Motor neuron (in vitro differentiated cells): Measurements from ENCODE around the gene GIMAP2. TPM values are rescaled to one million over a fixed set of nuclear protein-coding genes. Genes with fewer than 3 reads are reported as not detected.
A peak's percentile ranks its signal among the peaks of the same experiment; 100 is the strongest.

Experiments used
- ATAC-seq, 8 experiments: fragments of 200-7000 bp; cut with Tn5 transposase; replicated peaks in 6 of 8; 2 replicates each; pipeline ENCODE4 v1.8.0; 2021; ENCODE audit warnings: mild to moderate bottlenecking in 8 of 8, moderate library complexity in 8 of 8
- H3K27ac ChIP-seq, 2 donors: fragments of 250-450 bp; sonication (Bioruptor Pico); 2 replicates each; pipeline ENCODE4 v1.9.0; 2021; ENCODE audit warnings: antibody characterized with exemption in 2 of 2, mild to moderate bottlenecking in 2 of 2, moderate library complexity in 1 of 2
- H3K4me1 ChIP-seq, 2 donors: fragments of 250-450 bp; sonication (Bioruptor Pico); replicated peaks in 1 of 2; 2 replicates each; pipeline ENCODE4 v1.6.1; 2021; ENCODE audit warnings: antibody characterized with exemption in 2 of 2, mild to moderate bottlenecking in 2 of 2, moderate library complexity in 1 of 2
- H3K4me3 ChIP-seq, 5 donors: fragments of 250-450 bp; sonication (Bioruptor Pico); 2 replicates each; pipeline ENCODE4 v1.9.0; 2021; ENCODE audit warnings: antibody characterized with exemption in 5 of 5, mild to moderate bottlenecking in 5 of 5, moderate library complexity in 4 of 5
- WGBS, 10 experiments: fragments of 450-650 bp; shearing (Covaris generic); methylation state at CpG; one replicate each; pipeline ENCODE4 v1.0.0; 2022; 5-methylcytosine and 5-hydroxymethylcytosine counted together
- in situ Hi-C, 9 experiments: fragments of 400-800 bp; cut with MboI; loops; one replicate each; pipeline ENCODE4 v1.15.0; 2021; ENCODE audit warnings: low sequenced_read_pairs in 9 of 9, low pct_unique_long_range_greater_than_20kb in 2 of 9; ENCODE audit not compliant: unreplicated experiment in 9 of 9
- total RNA-seq, 8 experiments: library from RNA; unstranded; fragments of 300-600 nt; gene quantifications; 2 replicates each; pipeline versions ENCODE4 v1.2.3 to v1.2.4, GENCODE V29; 2022

GIMAP2 gene
- total RNA-seq, 8 experiments from 2014 or later: 0.13 to 3.3 (median 0.97) TPM; not detected in 2

DNA sequence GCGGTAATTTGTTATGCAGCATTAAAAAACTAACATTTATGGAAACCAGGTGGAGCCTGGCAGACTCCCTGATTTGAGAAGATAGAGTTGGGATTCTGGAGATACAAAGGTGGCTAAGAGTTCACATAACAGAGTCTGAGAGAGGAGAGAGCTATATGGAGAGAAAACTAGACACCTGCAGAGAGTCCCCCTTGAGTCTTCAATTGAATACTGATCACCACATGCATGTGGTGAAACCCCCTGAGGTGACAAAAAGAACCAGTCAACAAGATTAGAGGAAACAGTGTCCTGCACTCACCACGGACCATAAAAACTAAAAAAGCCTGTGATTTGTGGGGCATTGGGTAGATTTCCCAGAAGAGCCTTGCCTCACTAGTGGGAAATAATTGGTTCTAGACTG is 10.1 kb downstream of the GIMAP2 start:
- Histone ChIP-seq H3K27ac (no peak overlapping the region), H3K4me3 (no peak overlapping the region), H3K4me1 (no peaks in the 10 kb centered on the region)
- 0 to 75% (median 40%) methylated on average over 1 to 2 of the region's 2 CpGs; no CpG with 5 or more reads in 4 of the 10 experiments for WGBS, 10 experiments
- no peak for ATAC-seq
- in situ Hi-C loops: no loop called here

DNA sequence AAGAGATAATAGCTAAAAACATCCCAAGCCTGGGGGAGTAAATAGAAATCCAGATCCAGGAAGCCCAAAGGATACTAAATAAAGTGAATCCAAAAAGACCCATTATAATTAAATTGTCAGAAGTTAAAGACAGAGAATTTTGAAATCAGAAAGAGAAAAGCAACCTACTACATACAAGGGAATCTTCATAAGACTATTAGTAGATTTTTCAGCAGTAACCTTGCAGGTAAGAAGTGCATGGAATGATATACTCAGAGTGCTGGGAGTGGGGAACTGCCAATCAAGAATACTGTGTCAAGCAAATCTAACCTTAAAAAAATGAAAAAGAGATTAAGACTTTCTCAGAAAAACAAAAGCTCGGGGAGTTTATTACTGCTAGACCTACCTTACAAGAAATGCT is 17.7 kb downstream of the GIMAP2 start:
- ATAC-seq: no peak
- WGBS, 10 experiments: 0 to 100% (median 50%) methylated on average over 1 of the region's 1 CpG; no CpG with 5 or more reads in 1 of the 10 experiments
- no peak overlapping the region for H3K27ac ChIP-seq
- in situ Hi-C loops: no loop called here
- no peak overlapping the region for H3K4me3 ChIP-seq
- H3K4me1 ChIP-seq: no peaks in the 10 kb centered on the region

GRCh38 chr7:150715293-150715692 is 29.8 kb downstream of the GIMAP2 start:
- in situ Hi-C loops: no loop called here
- H3K4me3 ChIP-seq: no peak overlapping the region
- no peaks in the 10 kb centered on the region for H3K4me1 ChIP-seq
- 20 to 100% (median 67%) methylated on average over 1 to 4 of the region's 4 CpGs; no CpG with 5 or more reads in 5 of the 10 experiments for WGBS, 10 experiments
- no peak for ATAC-seq
- no peak overlapping the region for H3K27ac ChIP-seq

- Histone ChIP-seq H3K4me1 (no peaks in the 10 kb centered on the region), H3K4me3 (no peak overlapping the region), H3K27ac (no peak overlapping the region)
- ATAC-seq: no peak
- 0 to 67% (median 40%) methylated on average over 1 to 3 of the region's 4 CpGs; no CpG with 5 or more reads in 3 of the 10 experiments for WGBS, 10 experiments
- in situ Hi-C loops: no loop called here
Observed at GRCh38 chr7:150715738-150716137, 30.2 kb downstream of the GIMAP2 start.

GRCh38 chr7:150716368-150716767 is 30.9 kb downstream of the GIMAP2 start, which contains the start of gene GIMAP1:
GIMAP1 (plus strand) TSS chr7:150716613; CDS start chr7:150719048, 2,435 bp downstream.
- H3K4me3 ChIP-seq: no peak within 1 kb of the TSS
- WGBS, 10 experiments: 0 to 80% (median 58%) methylated on average over 1 to 4 of the region's 5 CpGs; no CpG with 5 or more reads in 3 of the 10 experiments
- in situ Hi-C loops: no loop called here
- no peaks in the 10 kb centered on the region for H3K4me1 ChIP-seq
- no peak within 1 kb of the TSS for H3K27ac ChIP-seq
- no peak for ATAC-seq

GRCh38 chr7:150716939-150717338 is 31.4 kb downstream of the GIMAP2 start:
- 0 to 91% (median 57%) methylated on average over 1 to 4 of the region's 4 CpGs; no CpG with 5 or more reads in 3 of the 10 experiments for WGBS, 10 experiments
- H3K27ac ChIP-seq: no peak overlapping the region
- no peaks in the 10 kb centered on the region for H3K4me1 ChIP-seq
- no peak for ATAC-seq
- no peak overlapping the region for H3K4me3 ChIP-seq
- in situ Hi-C loops: no loop called here

DNA sequence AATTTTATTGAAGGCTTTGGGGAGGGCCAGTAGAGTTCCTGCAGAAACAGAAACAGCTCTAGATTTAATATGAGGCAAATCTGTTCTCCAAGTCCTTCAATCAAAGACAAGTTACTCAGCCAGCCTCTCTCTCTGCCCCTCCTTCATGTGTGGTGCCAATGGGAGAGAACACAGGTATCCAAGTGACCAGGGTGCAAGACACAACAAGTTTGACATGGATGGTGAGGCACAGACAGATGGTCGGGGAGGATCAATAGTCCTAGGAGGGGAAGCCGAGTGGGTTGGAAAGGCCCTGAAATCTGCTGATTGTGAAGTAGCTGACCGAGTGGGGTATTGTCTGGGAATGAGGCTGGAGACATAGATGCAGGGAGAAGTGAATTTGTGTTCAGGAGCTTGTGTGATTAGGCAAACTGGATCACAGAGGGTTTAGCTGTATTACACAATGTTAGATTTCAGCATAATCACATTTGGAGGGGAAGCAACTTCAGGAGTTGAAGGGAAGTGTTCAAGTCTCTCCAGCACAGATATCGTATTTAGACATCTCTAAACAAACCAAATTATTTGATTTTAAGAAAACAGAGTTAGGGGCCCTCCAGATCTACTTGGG is 32.4 kb downstream of the GIMAP2 start:
- no peak overlapping the region for H3K27ac ChIP-seq
- no peak for ATAC-seq
- no peak overlapping the region for H3K4me3 ChIP-seq
- in situ Hi-C loops: no loop called here
- 0 to 76% (median 40%) methylated on average over 1 to 4 of the region's 4 CpGs; no CpG with 5 or more reads in 1 of the 10 experiments for WGBS, 10 experiments
- no peaks in the 10 kb centered on the region for H3K4me1 ChIP-seq

GRCh38 chr7:150719436-150719835 is 33.9 kb downstream of the GIMAP2 start:
- 66 to 83% (median 69%) methylated on average over 2 to 3 of the region's 4 CpGs; no CpG with 5 or more reads in 5 of the 10 experiments for WGBS, 10 experiments
- Histone ChIP-seq H3K4me3 (no peak overlapping the region), H3K27ac (no peak overlapping the region), H3K4me1 (no peaks in the 10 kb centered on the region)
- ATAC-seq: no peak
- in situ Hi-C loops: no loop called here

DNA sequence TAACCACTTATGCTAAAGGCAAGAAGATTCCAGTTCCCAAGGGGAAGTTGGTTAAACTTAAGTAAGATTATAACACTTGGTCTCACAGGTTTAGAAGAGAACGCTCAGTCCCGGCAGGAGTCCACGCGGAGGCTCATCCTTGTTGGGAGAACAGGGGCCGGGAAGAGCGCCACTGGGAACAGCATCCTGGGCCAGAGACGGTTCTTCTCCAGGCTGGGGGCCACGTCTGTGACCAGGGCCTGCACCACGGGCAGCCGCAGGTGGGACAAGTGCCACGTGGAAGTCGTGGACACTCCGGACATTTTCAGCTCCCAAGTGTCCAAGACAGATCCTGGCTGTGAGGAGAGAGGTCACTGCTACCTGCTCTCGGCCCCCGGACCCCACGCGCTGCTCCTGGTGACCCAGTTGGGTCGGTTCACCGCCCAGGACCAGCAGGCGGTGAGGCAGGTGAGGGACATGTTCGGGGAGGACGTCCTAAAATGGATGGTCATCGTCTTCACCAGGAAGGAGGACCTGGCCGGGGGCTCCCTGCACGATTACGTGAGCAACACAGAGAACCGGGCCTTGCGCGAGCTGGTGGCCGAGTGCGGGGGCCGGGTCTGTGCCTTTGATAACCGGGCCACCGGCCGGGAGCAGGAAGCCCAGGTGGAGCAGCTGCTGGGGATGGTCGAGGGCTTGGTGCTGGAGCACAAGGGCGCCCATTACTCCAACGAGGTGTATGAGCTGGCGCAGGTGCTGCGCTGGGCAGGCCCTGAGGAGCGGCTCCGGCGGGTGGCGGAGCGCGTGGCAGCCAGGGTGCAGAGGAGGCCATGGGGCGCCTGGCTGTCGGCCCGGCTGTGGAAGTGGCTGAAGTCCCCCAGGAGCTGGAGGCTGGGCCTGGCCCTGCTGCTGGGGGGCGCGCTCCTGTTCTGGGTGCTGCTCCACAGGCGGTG is 34.7 kb downstream of the GIMAP2 start:
- H3K27ac ChIP-seq: no peak overlapping the region
- no peaks in the 10 kb centered on the region for H3K4me1 ChIP-seq
- no peak for ATAC-seq
- in situ Hi-C loops: no loop called here
- WGBS, 10 experiments: 32 to 93% (median 90%) methylated on average over 2 to 28 of the region's 52 CpGs; no CpG with 5 or more reads in 5 of the 10 experiments
- H3K4me3 ChIP-seq: no peak overlapping the region

DNA sequence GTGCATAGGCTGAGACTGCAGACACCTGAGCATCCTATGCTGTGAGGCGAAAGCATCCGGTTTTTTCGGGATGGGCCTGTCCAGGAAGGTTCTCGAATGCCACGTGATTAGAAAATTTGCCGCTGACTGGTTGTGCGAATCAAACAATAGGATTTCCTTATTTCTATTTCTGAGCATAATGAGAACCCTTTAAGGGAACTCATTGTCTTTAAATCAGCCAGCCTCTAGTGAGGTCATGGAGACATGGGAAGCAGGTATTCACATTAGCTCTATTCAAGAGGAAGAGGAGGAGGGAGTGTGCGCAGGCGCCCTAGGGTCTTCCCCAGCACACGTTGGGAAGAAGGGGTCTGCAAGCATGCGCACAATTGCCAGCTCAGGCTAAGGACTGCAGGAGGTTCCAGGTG is 36.5 kb downstream of the GIMAP2 start:
- WGBS, 10 experiments: 40 to 95% (median 78%) methylated on average over 1 to 8 of the region's 11 CpGs; no CpG with 5 or more reads in 2 of the 10 experiments
- in situ Hi-C loops: no loop called here
- Histone ChIP-seq H3K4me1 (no peaks in the 10 kb centered on the region), H3K27ac (no peak overlapping the region), H3K4me3 (no peak overlapping the region)
- ATAC-seq: no peak

DNA sequence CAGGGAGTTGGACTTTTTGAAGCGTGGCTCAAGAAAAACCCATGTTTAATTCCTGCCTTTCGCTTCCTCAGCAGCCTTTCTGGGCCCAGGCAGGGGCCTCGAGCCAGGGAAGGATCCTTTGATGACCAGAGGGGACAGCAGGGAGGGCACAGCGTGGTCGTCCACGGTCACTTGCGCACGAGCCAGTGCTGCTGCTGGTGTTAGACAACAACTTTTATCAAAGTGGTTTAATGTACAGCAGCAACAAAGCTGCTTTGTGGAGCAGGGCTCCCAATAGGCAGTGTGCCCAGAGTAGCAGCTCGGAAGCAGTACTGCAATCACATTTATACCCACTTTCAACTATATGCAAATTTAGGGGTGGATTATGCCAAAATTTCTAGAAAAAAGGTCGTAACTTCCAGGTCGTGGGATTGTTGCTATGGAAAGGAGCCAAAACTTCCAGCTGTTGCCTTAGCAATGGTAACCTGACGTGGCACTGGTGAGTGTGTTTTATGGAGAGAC is 37.0 kb downstream of the GIMAP2 start:
- H3K4me1 ChIP-seq: no peaks in the 10 kb centered on the region
- ATAC-seq: peak in 1 of 8 experiments; percentile 22
- H3K4me3 ChIP-seq: no peak overlapping the region
- in situ Hi-C loops: no loop called here
- WGBS, 10 experiments: 4 to 88% (median 64%) methylated on average over 2 to 12 of the region's 12 CpGs; no CpG with 5 or more reads in 2 of the 10 experiments
- H3K27ac ChIP-seq: no peak overlapping the region

GRCh38 chr7:150723467-150723866 is 38.0 kb downstream of the GIMAP2 start:
- no peak overlapping the region for H3K4me3 ChIP-seq
- no peaks in the 10 kb centered on the region for H3K4me1 ChIP-seq
- H3K27ac ChIP-seq: no peak overlapping the region
- ATAC-seq: no peak
- in situ Hi-C loops: no loop called here
- 0 to 90% (median 67%) methylated on average over 1 of the region's 1 CpG; no CpG with 5 or more reads in 1 of the 10 experiments for WGBS, 10 experiments

DNA sequence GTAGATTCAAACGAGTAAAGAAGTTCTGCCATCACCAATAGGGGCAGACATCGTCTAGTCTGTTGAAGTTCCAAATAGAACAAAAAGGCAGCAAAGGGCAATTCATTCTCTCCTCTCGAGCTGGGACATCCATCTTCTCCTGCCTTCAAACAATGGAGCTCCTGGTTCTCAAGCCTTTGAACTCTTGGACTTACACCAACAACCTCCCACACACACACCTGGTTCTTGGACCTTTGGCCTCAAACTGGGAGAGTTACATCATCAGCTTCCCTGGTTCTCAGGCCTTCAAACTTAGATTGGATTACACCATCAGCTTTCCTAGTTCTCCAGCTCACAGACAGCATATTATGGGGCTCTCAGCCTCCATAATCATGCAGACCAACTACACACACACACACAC is 41.9 kb downstream of the GIMAP2 start:
- in situ Hi-C loops: no loop called here
- no peak overlapping the region for H3K4me3 ChIP-seq
- 0 to 62% (median 30%) methylated on average over 1 to 3 of the region's 3 CpGs for WGBS, 10 experiments
- H3K4me1 ChIP-seq: no peaks in the 10 kb centered on the region
- no peak for ATAC-seq
- H3K27ac ChIP-seq: no peak overlapping the region
